Omental fat pad (tissue), 4 donors: ENCODE measurements around the gene PAX5. TPM values are rescaled to one million over a fixed set of nuclear protein-coding genes. Genes with fewer than 3 reads are reported as not detected.

ENCODE experiments used
- ATAC-seq: fragments of 150-250 bp; one replicate; pipeline ENCODE4 v1.9.1; 2016; ENCODE audit warnings: mild to moderate bottlenecking, moderate library complexity; ENCODE audit not compliant: low FRiP score
- DNase-seq: peaks from one replicate; pipeline ENCODE4 v3.0.0-alpha.2; 2019; ENCODE audit warnings: low spot score
- CTCF ChIP-seq, 3 donors: fragments of 450-650 bp; IDR thresholded peaks; one replicate each; pipeline ENCODE4 v1.5.1; 2016 to 2017; ENCODE audit warnings: antibody characterized with exemption in 3 of 3, mild to moderate bottlenecking in 3 of 3, moderate library complexity in 2 of 3
- total RNA-seq, 4 donors: library from RNA; depleted of rRNA; stranded (reverse); fragments of >200 nt; gene quantifications; one replicate each; pipeline ENCODE4 v1.1.0, GENCODE V29; 2016

Gene PAX5
- total RNA-seq, 4 donors from 2014 or later, result 0.09 to 1.2 (median 0.24) TPM; not detected in 1

GRCh38 chr9:36891341-36891811, 142.7 kb downstream of the PAX5 start:
- DNase-seq (no peak), ATAC-seq (no peak)
- no peak for TF ChIP-seq CTCF (IDR thresholded peaks at IDR 0.05)

GRCh38 chr9:36889844-36890243, 144.2 kb downstream of the PAX5 start:
- DNase-seq (no peak), ATAC-seq (no peak)
- no peak for TF ChIP-seq CTCF (IDR thresholded peaks at IDR 0.05)

- ATAC-seq, result no peak
- no peak for DNase-seq
- TF ChIP-seq CTCF (IDR thresholded peaks at IDR 0.05), result no peak
These were observed 145.5 kb downstream of the PAX5 start for GRCh38 chr9:36888551-36888950.

- ATAC-seq (no peak), DNase-seq (no peak)
- TF ChIP-seq CTCF (IDR thresholded peaks at IDR 0.05), result no peak
These were observed 149.3 kb downstream of the PAX5 start for GRCh38 chr9:36884721-36885120.

- no peak for TF ChIP-seq CTCF (IDR thresholded peaks at IDR 0.05)
- ATAC-seq (no peak), DNase-seq (no peak)
These were observed 151.5 kb downstream of the PAX5 start for GRCh38 chr9:36882594-36882993.

GRCh38 chr9:36881743-36882441, 152.2 kb downstream of the PAX5 start:
- ATAC-seq (no peak), DNase-seq (no peak)
- no peak for TF ChIP-seq CTCF (IDR thresholded peaks at IDR 0.05)

GRCh38 chr9:36881316-36881715, 152.8 kb downstream of the PAX5 start:
- ATAC-seq (no peak), DNase-seq (no peak)
- no peak for TF ChIP-seq CTCF (IDR thresholded peaks at IDR 0.05)
